B cell (primary cell): ENCODE data around the gene ANTXR1.

Experiments
- CTCF ChIP-seq: fragments of 200-600 bp; IDR thresholded peaks from one replicate; pipeline ENCODE4 v1.8.0; 2022; ENCODE audit warnings: antibody characterized with exemption, mild to moderate bottlenecking
- EZH2 ChIP-seq: IDR thresholded peaks from 2 replicates; pipeline ENCODE4 v1.6.1; 2012; ENCODE audit warnings: borderline replicate concordance, low read depth, mild to moderate bottlenecking, moderate library complexity, low read length; ENCODE audit not compliant: insufficient read depth, poor library complexity, severe bottlenecking

- TF ChIP-seq CTCF = no peak
- no peak for TF ChIP-seq EZH2
Observed at GRCh38 chr2:68974251-68974650, 38.7 kb upstream of the ANTXR1 start, which contains the start of gene GKN1.
